ENCODE data around the gene PNMA8A.
"Not testable (repeated sequence)": the region's sequence is repeated elsewhere in the genome, so short reads cannot be mapped to it uniquely, and the experiment has no call there.

The PNMA8A gene

GRCh38 chr19:46471116-46471733 lies at the start of gene PNMA8A:
PNMA8A (minus strand) TSS chr19:46471563; CDS start chr19:46471035, 528 bp downstream.
- DNase-seq: no peak

- DNase-seq: no peak
These were observed 49.3 kb upstream of the PNMA8A start for GRCh38 chr19:46520616-46521015.

- DNase-seq: no peak
These were observed 46.1 kb upstream of the PNMA8A start for GRCh38 chr19:46517471-46517870.

- peak in 1 of 2 experiments; percentile 53 for DNase-seq
These were observed 44.6 kb upstream of the PNMA8A start for GRCh38 chr19:46515879-46516350.

- DNase-seq: no peak
These were observed 43.9 kb upstream of the PNMA8A start for GRCh38 chr19:46515290-46515609.

- no peak for DNase-seq
These were observed 43.4 kb upstream of the PNMA8A start for GRCh38 chr19:46514589-46515289.

- peak; percentile 87 to 89 for DNase-seq
These were observed 42.3 kb upstream of the PNMA8A start for GRCh38 chr19:46513461-46514236.

- DNase-seq: no peak
These were observed 39.9 kb upstream of the PNMA8A start for GRCh38 chr19:46511237-46511636.

GRCh38 chr19:46508206-46508605 lies 36.8 kb upstream of the PNMA8A start:
- no peak for DNase-seq

GRCh38 chr19:46503848-46504453 lies 32.6 kb upstream of the PNMA8A start:
- no peak for DNase-seq

- DNase-seq: no peak
These were observed 31.5 kb upstream of the PNMA8A start for GRCh38 chr19:46502891-46503290.

- no peak for DNase-seq
These were observed 28.3 kb upstream of the PNMA8A start for GRCh38 chr19:46499692-46500091.

GRCh38 chr19:46497773-46498172 lies 26.4 kb upstream of the PNMA8A start:
- DNase-seq: no peak

GRCh38 chr19:46496886-46497285 lies 25.5 kb upstream of the PNMA8A start:
- DNase-seq: not testable (repeated sequence)

- no peak for DNase-seq
These were observed 24.9 kb upstream of the PNMA8A start for GRCh38 chr19:46496304-46496703.

- peak; percentile 33 to 47 for DNase-seq
These were observed 24.4 kb upstream of the PNMA8A start, which contains the start of gene PNMA8B for GRCh38 chr19:46495786-46496099. PNMA8B (minus strand) TSS chr19:46495867; CDS start chr19:46495465, 402 bp downstream.

GRCh38 chr19:46494941-46495785 lies 23.8 kb upstream of the PNMA8A start:
- no peak for DNase-seq

- DNase-seq: peak in 1 of 2 experiments; percentile 28
These were observed 23.0 kb upstream of the PNMA8A start for GRCh38 chr19:46494146-46494940.

GRCh38 chr19:46493236-46494145 lies 22.1 kb upstream of the PNMA8A start:
- DNase-seq: peak in 1 of 2 experiments; percentile 40

- DNase-seq: no peak
These were observed 21.5 kb upstream of the PNMA8A start for GRCh38 chr19:46492841-46493235.

All from activated T-cell treated with anti-CD3 and anti-CD28 coated beads, Interleukin-2, amount 50 U/mL, for 48 hours (primary cell).